ENCODE results near the gene ATOSB.

- TF ChIP-seq POLR2A (IDR thresholded peaks at IDR 0.05) (no peak), POLR2AphosphoS5 (IDR thresholded peaks at IDR 0.05) (no peak)
- TF ChIP-seq, protein P1, sequence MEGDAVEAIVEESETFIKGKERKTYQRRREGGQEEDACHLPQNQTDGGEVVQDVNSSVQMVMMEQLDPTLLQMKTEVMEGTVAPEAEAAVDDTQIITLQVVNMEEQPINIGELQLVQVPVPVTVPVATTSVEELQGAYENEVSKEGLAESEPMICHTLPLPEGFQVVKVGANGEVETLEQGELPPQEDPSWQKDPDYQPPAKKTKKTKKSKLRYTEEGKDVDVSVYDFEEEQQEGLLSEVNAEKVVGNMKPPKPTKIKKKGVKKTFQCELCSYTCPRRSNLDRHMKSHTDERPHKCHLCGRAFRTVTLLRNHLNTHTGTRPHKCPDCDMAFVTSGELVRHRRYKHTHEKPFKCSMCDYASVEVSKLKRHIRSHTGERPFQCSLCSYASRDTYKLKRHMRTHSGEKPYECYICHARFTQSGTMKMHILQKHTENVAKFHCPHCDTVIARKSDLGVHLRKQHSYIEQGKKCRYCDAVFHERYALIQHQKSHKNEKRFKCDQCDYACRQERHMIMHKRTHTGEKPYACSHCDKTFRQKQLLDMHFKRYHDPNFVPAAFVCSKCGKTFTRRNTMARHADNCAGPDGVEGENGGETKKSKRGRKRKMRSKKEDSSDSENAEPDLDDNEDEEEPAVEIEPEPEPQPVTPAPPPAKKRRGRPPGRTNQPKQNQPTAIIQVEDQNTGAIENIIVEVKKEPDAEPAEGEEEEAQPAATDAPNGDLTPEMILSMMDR (IDR thresholded peaks at IDR 0.05), result no peak
Measured at GRCh38 chr9:35089434-35089833, 26.2 kb downstream of the ATOSB start.

Measured in stomach (tissue), 4 donors.